ENCODE data around the gene GIMAP7.

GRCh38 chr7:150553163-150553562, 38.5 kb downstream of the GIMAP7 start:
- TF ChIP-seq CTCF (IDR thresholded peaks at IDR 0.05) (no peak), POLR2AphosphoS5 (IDR thresholded peaks at IDR 0.05) (no peak)

All from upper lobe of left lung (tissue), 4 donors.